Stimulated activated CD8-positive, alpha-beta memory T cell treated with anti-CD3 and anti-CD28 coated beads, Interleukin-4, amount 100 ng/mL, for 1 hour (primary cell): ENCODE measurements around the gene DLL4.

Experiments used
- DNase-seq, 2 donors: peaks; one replicate each; pipeline ENCODE4 v3.0.0-alpha.2; 2020; ENCODE audit warnings: low read depth in 2 of 2, low spot score in 1 of 2

DLL4 gene

GRCh38 chr15:40926659-40927494 is 2.3 kb upstream of the DLL4 start:
- no peak for DNase-seq

GRCh38 chr15:40927495-40927872 is 1.7 kb upstream of the DLL4 start:
- no peak for DNase-seq

- no peak for DNase-seq
Measured at GRCh38 chr15:40927873-40928806, 1.0 kb upstream of the DLL4 start.

- no peak for DNase-seq
Measured at GRCh38 chr15:40929660-40930429, 705 bp downstream of the DLL4 start.

- no peak for DNase-seq
Measured at GRCh38 chr15:40930430-40931299, 1.5 kb downstream of the DLL4 start.

GRCh38 chr15:40931300-40932142 is 2.4 kb downstream of the DLL4 start:
- no peak for DNase-seq

- DNase-seq = no peak
Measured at GRCh38 chr15:40932156-40932555, 3.0 kb downstream of the DLL4 start.

GRCh38 chr15:40932649-40933516 is 3.7 kb downstream of the DLL4 start:
- no peak for DNase-seq

- no peak for DNase-seq
Measured at GRCh38 chr15:40933517-40933902, 4.4 kb downstream of the DLL4 start.

- DNase-seq = no peak
Measured at GRCh38 chr15:40934457-40934856, 5.3 kb downstream of the DLL4 start.

- DNase-seq = no peak
Measured at GRCh38 chr15:40936234-40936708, 7.1 kb downstream of the DLL4 start.

GRCh38 chr15:40936709-40937666 is 7.8 kb downstream of the DLL4 start:
- no peak for DNase-seq

- DNase-seq = no peak
Measured at GRCh38 chr15:40937762-40938535, 8.8 kb downstream of the DLL4 start.

- DNase-seq = no peak
Measured at GRCh38 chr15:40938536-40938870, 9.4 kb downstream of the DLL4 start.

- DNase-seq = no peak
Measured at GRCh38 chr15:40940296-40940801, 11.2 kb downstream of the DLL4 start.

GRCh38 chr15:40941068-40941527 is 12.0 kb downstream of the DLL4 start:
- DNase-seq = no peak
